NCI-H2081 (cell line): ENCODE data around the gene PLPP2.
A peak's percentile ranks its signal among the peaks of the same experiment; 100 is the strongest.

Experiments
- DNase-seq, 2 experiments: peaks; one replicate each; lab custom pipeline; 2025; lab: John Stamatoyannopoulos, UW

Gene PLPP2

GRCh38 chr19:315811-316210, 24.6 kb upstream of the PLPP2 start:
- no peak for DNase-seq

GRCh38 chr19:313988-314815, 23.0 kb upstream of the PLPP2 start:
- no peak for DNase-seq

DNA sequence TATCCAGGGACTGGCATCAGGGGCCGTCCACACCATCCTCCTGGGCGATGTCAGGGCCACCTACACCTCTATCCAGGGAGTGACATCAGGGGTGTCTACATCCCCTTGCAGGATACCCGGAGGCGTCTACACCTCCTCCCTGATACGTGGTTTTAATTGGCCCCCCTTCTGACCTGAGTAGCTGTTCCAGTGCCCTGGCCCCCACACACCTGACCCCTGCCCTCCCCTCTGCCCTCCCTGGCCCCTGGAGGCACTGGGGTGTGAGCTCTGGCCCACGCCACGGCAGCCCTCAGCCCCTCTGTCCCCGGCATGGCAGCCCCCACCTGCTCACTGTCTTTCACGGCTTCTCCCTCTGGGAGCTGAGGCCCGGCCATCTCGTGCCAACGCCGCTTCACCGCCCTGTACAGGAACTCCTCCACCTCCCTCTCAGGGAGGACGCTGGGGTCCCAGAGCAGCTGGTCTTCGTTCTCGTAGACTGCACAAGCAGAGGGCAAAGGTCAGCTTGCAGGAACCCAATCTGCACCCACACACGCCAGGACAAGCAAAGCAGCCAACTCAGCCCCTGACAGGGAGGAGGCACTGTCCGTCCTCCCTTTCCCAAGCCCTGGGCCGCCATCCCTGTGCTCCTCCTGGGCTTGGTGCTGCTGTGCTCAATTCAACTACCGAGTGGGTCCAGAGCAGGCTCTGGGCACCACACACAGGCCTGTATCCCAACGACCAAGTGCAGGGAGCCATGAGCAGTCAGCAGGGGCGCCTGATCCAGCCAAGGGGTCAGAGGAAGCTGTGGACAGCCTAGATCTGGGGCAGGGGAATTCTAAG, 22.2 kb upstream of the PLPP2 start:
- no peak for DNase-seq

DNA sequence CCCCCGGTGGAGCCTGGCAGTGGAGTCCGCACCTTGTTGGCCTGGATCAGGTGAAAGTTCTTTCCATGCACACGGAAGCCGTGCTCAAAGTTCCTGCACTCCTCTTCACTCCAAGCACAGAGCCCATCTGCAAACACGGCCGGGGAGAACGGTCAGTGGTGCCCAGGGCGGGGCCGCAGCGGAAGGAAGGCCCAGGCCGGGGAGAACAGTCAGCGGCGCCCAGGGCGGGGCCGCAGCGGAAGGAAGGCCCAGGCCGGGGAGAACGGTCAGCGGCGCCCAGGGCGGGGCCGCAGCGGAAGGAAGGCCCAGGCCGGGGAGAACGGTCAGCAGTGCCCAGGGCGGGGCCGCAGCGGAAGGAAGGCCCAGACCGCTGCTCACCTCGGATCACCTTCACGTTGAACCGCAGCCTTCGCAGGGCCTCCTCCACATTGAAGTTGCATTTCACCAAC, 20.6 kb upstream of the PLPP2 start:
- no peak for DNase-seq

- DNase-seq: no peak
These were observed 19.7 kb upstream of the PLPP2 start for GRCh38 chr19:310781-311496.

DNA sequence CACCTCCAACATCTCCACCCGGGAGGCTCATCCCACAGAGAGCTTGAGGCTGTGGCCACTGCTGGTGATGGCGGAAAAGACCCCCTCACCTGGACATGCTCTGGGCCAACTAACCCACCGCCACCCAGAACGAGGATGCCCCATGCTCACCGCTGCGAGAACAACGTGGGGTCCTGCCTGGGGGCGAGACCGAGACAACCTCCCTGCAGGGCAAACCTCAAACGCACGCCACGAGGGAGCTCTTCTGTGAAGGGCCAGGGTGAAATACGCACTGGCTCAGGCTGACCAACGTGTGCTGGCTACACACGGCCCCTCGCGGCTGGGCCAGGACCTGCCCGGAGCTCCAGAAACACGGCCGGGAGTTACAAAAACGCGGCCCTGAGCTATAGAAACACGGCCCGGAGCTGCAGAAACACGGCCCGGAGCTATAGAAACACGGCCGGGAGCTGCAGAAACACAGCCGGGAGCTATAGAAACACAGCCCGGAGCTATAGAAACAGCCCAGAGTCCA, 19.0 kb upstream of the PLPP2 start:
- no peak for DNase-seq

- no peak for DNase-seq
These were observed 18.0 kb upstream of the PLPP2 start for GRCh38 chr19:309206-309565.

- DNase-seq: no peak
These were observed 17.4 kb upstream of the PLPP2 start for GRCh38 chr19:308471-309205.

GRCh38 chr19:307793-308420, 16.7 kb upstream of the PLPP2 start:
- no peak for DNase-seq

GRCh38 chr19:307111-307531, 15.9 kb upstream of the PLPP2 start:
- no peak for DNase-seq

- no peak for DNase-seq
These were observed 15.1 kb upstream of the PLPP2 start for GRCh38 chr19:306151-306900.

DNA sequence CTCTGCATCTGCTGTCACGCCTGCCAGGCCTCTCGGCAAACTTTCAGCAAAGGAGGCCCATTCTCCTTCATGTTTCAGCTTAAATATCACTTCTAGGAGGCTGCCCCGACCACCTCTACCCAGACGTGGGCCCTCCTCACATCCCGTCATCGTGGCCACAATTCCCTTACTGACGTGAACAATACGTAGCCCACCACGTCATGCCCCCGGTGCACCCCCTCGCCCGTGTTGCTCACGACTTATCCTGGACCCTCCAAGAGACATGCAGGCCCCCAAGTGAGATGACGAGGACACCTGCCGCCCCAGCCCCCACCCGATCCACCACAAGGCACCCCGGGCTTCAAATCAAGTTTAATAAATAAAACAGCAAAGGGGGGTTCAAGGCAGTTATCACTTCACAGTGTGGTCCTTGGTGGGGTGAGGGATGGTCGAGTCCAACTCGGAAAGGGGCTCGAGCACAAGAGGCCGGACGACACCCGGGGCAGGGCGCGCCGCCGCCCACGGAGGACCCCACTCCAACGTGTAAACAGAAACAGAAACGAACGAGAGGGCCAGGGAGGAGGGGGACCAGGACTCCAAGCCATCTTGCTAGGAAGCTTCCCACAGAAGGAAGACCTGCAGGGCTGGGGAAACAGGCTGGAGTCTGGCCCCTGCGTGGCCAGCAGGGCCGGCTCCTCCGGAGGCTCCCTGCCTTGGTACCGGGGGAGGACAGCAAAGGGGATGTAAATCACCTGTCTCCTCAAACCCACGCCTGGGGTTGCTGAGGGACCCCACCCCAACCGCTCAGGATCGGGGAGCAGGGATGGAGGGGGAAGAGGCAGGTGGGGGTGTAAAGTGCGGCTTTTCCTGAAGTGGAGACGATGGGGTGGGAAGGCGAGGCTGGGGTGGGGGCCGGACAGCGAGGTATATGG, 14.3 kb upstream of the PLPP2 start:
- no peak for DNase-seq

GRCh38 chr19:296476-297225, 5.4 kb upstream of the PLPP2 start:
- no peak for DNase-seq

GRCh38 chr19:295687-296370, 4.6 kb upstream of the PLPP2 start:
- DNase-seq: no peak

DNA sequence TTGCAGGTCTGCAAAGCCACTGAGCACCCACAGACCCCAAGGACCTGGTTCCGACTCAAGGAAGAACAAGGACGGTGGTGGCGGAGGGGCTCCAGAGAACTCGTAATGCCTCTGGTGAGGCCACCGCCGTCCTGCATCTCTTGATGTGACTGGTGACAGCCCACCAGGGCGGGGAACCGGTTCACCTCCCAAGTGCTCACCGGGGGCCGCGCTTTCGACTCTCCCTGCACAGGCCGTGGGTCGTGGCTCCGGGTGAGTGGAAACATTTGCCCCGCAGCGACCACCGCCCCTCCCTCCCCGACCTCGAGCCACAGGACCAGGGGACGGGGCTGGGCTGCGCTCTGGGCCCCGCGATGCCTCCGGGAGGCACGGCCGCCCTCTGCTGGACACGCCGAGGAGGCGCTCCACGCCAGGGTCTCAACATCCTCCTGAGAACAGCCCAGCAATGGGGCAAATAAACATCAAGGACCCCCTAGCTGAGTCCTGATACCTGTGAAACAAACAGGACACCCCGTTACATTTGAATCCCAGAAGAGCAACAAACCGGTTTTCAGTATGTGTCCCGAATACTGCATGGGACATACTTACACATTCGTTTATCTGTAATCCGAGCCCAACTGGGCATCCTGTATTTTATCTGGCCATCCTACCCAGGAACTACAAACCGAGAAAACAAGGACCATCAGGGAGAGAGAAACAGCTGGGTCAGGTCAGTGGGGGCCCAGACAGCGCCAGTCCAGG, 3.9 kb upstream of the PLPP2 start:
- DNase-seq: peak; percentile 26 to 42

GRCh38 chr19:294341-294945, 3.2 kb upstream of the PLPP2 start:
- DNase-seq: no peak
